SW 1271 (cell line): ENCODE measurements around the gene SSUH2.
"Not testable (repeated sequence)": the region's sequence is repeated elsewhere in the genome, so short reads cannot be mapped to it uniquely, and the experiment has no call there.

Experiments
- DNase-seq, 2 experiments: peaks; one replicate each; lab custom pipeline; 2025; lab: John Stamatoyannopoulos, UW

The SSUH2 gene

DNA sequence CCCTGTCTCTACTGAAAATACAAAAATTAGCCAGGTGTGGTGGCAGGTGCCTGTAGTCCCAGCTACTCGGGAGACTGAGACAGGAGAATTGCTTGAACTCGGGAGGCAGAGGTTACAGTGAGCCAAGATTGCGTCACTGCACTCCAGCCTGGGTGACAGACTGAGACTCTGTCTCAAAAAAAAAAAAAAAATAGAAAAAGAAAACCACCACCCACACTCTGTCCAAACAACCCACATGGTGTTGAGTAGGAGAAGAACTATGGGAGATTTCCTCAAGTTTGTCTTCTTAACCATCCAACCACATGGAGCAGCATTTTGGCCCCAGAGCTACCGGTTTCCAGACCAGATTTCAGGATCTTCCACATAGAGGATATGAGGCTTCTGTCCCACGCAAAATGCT, 64.2 kb downstream of the SSUH2 start:
- DNase-seq: not testable (repeated sequence)

DNA sequence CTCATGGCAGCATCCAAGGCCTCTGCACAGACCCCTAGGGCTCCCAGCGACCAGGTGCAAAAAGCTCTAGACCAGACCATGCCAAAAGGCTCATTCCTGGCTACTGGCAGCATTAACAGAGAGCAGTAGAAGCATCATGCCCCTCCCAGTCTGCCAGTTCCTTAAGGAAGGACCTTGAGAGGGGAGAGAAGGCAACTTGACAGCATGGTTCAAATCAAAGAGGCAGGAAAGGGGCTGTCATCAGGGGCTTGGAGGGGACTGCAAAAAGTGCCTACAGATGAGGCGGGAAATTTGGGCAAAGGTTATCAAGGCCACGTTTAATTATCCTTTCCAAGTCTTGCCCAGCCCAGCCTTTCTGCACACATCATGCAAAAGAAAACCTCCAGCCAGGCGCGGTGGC, 64.7 kb downstream of the SSUH2 start:
- no peak for DNase-seq

- no peak for DNase-seq
Observed at GRCh38 chr3:8579096-8579495, 65.5 kb downstream of the SSUH2 start.

DNA sequence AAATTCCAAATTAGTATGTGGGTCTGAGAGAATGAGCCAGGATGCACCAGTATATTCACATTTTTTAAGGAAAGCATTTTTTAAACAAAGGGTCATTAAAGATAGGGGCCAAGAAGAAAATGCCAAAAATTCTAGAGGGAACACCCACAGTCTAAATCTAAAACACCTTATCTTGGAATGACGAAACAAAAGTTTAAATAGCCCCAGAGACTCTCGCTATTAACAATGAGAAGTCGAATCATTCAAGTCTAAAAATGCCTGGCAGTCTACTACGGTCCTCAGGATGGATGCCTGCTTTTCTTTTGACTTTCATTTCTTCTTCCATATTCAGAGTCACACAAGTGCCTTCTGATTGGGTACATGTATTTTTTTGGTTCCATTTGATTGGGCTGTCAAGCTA, 66.3 kb downstream of the SSUH2 start:
- DNase-seq: no peak

GRCh38 chr3:8576841-8577571, 67.6 kb downstream of the SSUH2 start:
- DNase-seq: no peak

DNA sequence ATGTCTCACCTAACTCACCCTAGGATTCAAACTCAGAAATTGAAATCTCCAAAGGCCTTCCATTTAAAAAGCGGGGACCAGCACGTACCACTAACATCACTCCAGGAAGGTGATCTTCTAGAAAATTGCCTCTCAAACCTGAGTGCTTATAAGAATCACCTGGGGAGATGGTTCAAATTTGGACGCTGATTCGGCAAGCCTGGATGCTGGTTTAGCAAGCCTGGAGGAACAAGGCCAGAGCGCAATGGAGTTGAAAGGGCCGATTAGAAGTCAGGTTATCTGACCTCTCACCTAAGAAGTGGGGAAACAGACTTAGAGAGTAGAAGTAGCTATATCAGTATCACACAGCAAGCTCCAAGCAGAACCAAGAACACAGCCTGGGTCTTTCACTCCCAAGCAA, 68.2 kb downstream of the SSUH2 start:
- DNase-seq: no peak

GRCh38 chr3:8575364-8576104, 69.1 kb downstream of the SSUH2 start:
- DNase-seq: no peak

- no peak for DNase-seq
Observed at GRCh38 chr3:8574670-8575322, 69.8 kb downstream of the SSUH2 start.

- DNase-seq: no peak
Observed at GRCh38 chr3:8574040-8574669, 70.4 kb downstream of the SSUH2 start.

DNA sequence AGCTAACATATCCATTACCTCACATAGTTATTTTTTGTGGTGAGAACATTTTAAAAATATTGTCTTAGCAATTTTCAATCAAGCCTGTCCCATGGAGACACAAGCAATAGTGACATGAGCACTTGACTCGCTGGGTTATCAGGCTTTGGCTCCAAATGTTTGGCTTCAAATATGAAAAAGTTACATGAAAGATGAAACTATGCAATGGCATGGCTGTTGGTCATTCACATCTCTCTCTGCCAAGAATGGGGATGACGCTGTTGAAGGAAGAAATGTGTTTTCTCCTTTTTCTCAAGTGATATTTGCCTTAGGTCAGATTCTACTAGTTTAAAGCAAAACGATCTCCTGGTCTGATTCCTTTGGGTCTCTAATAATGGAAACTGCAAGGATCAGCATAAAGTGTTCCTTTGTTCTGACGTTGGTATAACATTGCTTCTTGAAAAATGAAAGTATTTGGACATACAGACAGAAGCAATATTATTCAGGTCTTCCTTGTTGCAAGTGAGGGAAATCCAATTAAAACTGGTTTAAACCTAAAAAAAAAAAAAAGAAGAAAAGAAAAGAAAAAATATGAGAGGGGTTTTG, 71.2 kb downstream of the SSUH2 start:
- DNase-seq: no peak

GRCh38 chr3:8571256-8571655, 73.3 kb downstream of the SSUH2 start:
- no peak for DNase-seq
